PC-3 (cell line): ENCODE measurements around the gene KCND3.

Experiments used
- EZH2 ChIP-seq: fragments of 300-600 bp; sonication (generic); IDR thresholded peaks from one replicate; pipeline ENCODE4 v1.6.1; 2017; ENCODE audit warnings: antibody characterized with exemption, mild to moderate bottlenecking, low read length; ENCODE audit not compliant: unreplicated experiment
- TF ChIP-seq, protein P1 (sequence below): fragments of 300-600 bp; sonication (generic); conservative IDR thresholded peaks from 2 replicates; pipeline ENCODE4 v1.5.1; 2017; ENCODE audit warnings: antibody characterized with exemption, low read depth, mild to moderate bottlenecking, low read length

GRCh38 chr1:111818081-111818480 is 171.4 kb downstream of the KCND3 start:
- TF ChIP-seq, protein P1, sequence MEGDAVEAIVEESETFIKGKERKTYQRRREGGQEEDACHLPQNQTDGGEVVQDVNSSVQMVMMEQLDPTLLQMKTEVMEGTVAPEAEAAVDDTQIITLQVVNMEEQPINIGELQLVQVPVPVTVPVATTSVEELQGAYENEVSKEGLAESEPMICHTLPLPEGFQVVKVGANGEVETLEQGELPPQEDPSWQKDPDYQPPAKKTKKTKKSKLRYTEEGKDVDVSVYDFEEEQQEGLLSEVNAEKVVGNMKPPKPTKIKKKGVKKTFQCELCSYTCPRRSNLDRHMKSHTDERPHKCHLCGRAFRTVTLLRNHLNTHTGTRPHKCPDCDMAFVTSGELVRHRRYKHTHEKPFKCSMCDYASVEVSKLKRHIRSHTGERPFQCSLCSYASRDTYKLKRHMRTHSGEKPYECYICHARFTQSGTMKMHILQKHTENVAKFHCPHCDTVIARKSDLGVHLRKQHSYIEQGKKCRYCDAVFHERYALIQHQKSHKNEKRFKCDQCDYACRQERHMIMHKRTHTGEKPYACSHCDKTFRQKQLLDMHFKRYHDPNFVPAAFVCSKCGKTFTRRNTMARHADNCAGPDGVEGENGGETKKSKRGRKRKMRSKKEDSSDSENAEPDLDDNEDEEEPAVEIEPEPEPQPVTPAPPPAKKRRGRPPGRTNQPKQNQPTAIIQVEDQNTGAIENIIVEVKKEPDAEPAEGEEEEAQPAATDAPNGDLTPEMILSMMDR, result no peak
- no peak for TF ChIP-seq EZH2
